ENCODE data around the gene USP44.

DNA sequence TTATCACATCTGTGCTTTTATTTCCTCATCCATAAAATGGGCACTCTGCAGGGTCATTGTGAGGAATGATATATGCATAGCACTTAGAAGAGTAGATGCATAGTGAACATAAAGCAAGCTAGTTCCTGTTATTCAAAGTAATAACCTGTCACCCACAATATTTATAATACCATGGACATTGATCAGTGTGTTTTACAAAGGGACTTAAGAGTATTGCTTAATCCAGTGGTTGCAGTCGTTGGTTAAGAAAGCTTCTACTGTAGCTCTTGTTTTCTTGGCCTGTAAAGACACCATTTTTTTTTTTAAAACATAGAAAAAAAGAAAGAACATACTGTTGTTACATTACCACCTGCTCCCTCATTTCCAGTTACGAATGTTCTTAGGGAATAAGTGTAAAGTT is 64.3 kb downstream of the USP44 start:
- TF ChIP-seq, protein P1, sequence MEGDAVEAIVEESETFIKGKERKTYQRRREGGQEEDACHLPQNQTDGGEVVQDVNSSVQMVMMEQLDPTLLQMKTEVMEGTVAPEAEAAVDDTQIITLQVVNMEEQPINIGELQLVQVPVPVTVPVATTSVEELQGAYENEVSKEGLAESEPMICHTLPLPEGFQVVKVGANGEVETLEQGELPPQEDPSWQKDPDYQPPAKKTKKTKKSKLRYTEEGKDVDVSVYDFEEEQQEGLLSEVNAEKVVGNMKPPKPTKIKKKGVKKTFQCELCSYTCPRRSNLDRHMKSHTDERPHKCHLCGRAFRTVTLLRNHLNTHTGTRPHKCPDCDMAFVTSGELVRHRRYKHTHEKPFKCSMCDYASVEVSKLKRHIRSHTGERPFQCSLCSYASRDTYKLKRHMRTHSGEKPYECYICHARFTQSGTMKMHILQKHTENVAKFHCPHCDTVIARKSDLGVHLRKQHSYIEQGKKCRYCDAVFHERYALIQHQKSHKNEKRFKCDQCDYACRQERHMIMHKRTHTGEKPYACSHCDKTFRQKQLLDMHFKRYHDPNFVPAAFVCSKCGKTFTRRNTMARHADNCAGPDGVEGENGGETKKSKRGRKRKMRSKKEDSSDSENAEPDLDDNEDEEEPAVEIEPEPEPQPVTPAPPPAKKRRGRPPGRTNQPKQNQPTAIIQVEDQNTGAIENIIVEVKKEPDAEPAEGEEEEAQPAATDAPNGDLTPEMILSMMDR (IDR thresholded peaks at IDR 0.05; ENCODE audit: low read depth, low read length): no peak
- TF ChIP-seq EZH2phosphoT487 (IDR thresholded peaks at IDR 0.05; ENCODE audit: low read depth): no peak

All from OCI-LY3 (cell line).